Measurements from ENCODE around the gene SLC35B2. TPM values are rescaled to one million over a fixed set of nuclear protein-coding genes. Genes with fewer than 3 reads are reported as not detected.

The SLC35B2 gene
- total RNA-seq, 1 donor from 2014 or later = 43.1 TPM

- no peak for DNase-seq
Measured at GRCh38 chr6:44267252-44267651, 9.9 kb upstream of the SLC35B2 start.

- DNase-seq = no peak
Measured at GRCh38 chr6:44266347-44266746, 9.0 kb upstream of the SLC35B2 start.

- DNase-seq = no peak
Measured at GRCh38 chr6:44265722-44266233, 8.4 kb upstream of the SLC35B2 start.

- peak; percentile 90 for DNase-seq
Measured at GRCh38 chr6:44265007-44265721, 7.8 kb upstream of the SLC35B2 start, which contains the start of gene NFKBIE. NFKBIE (minus strand) TSS chr6:44265551; CDS start chr6:44265346, 205 bp downstream.

- no peak for DNase-seq
Measured at GRCh38 chr6:44264154-44265006, 7.1 kb upstream of the SLC35B2 start.

- peak; percentile 48 for DNase-seq
Measured at GRCh38 chr6:44263354-44264100, 6.2 kb upstream of the SLC35B2 start.

GRCh38 chr6:44262467-44263353 lies 5.4 kb upstream of the SLC35B2 start:
- no peak for DNase-seq

- no peak for DNase-seq
Measured at GRCh38 chr6:44261581-44261980, 4.3 kb upstream of the SLC35B2 start.

GRCh38 chr6:44260451-44261297 lies 3.3 kb upstream of the SLC35B2 start:
- no peak for DNase-seq

- no peak for DNase-seq
Measured at GRCh38 chr6:44260011-44260410, 2.7 kb upstream of the SLC35B2 start.

- DNase-seq = no peak
Measured at GRCh38 chr6:44258921-44259320, 1.6 kb upstream of the SLC35B2 start.

- DNase-seq = no peak
Measured at GRCh38 chr6:44258325-44258863, 1.1 kb upstream of the SLC35B2 start.

GRCh38 chr6:44257753-44258324 lies 511 bp upstream of the SLC35B2 start:
- DNase-seq = no peak

- DNase-seq = no peak
Measured at GRCh38 chr6:44256775-44257024, 628 bp downstream of the SLC35B2 start.

- peak; percentile 47 for DNase-seq
Measured at GRCh38 chr6:44255871-44256774, 1.2 kb downstream of the SLC35B2 start.

- no peak for DNase-seq
Measured at GRCh38 chr6:44255105-44255808, 2.1 kb downstream of the SLC35B2 start.

GRCh38 chr6:44254191-44255104 lies 2.9 kb downstream of the SLC35B2 start:
- no peak for DNase-seq
